Muscle layer of duodenum (tissue), 2 donors: ENCODE measurements around the gene AQP3.

ENCODE experiments used
- H3K27ac ChIP-seq: one replicate; pipeline ENCODE4 v1.7.0; 2013; ENCODE audit warnings: mild to moderate bottlenecking, low read length
- H3K27me3 ChIP-seq: one replicate; pipeline ENCODE4 v1.7.0; 2013; ENCODE audit warnings: low read depth, mild to moderate bottlenecking, control low read depth, low read length
- H3K36me3 ChIP-seq, 2 donors: one replicate each; pipeline ENCODE4 v1.7.0; 2013; ENCODE audit warnings: low read length in 2 of 2, control low read depth in 1 of 2, mild to moderate bottlenecking in 1 of 2; ENCODE audit not compliant: insufficient read depth in 2 of 2, control insufficient read depth in 1 of 2
- H3K4me1 ChIP-seq, 2 donors: one replicate each; pipeline ENCODE4 v1.7.0; 2013; ENCODE audit warnings: low read length in 2 of 2, mild to moderate bottlenecking in 2 of 2, control low read depth in 1 of 2, moderate library complexity in 1 of 2; ENCODE audit not compliant: insufficient read depth in 2 of 2, control insufficient read depth in 1 of 2
- H3K4me3 ChIP-seq, 2 donors: one replicate each; pipeline ENCODE4 v1.7.0; 2013; ENCODE audit warnings: low read length in 2 of 2, low read depth in 1 of 2, mild to moderate bottlenecking in 1 of 2
- H3K9me3 ChIP-seq, 2 donors: one replicate each; pipeline ENCODE4 v1.7.0; 2013; ENCODE audit warnings: low read length in 2 of 2, control low read depth in 1 of 2, mild to moderate bottlenecking in 1 of 2; ENCODE audit not compliant: control insufficient read depth in 1 of 2
- donor health status: healthy.

AQP3 gene

DNA sequence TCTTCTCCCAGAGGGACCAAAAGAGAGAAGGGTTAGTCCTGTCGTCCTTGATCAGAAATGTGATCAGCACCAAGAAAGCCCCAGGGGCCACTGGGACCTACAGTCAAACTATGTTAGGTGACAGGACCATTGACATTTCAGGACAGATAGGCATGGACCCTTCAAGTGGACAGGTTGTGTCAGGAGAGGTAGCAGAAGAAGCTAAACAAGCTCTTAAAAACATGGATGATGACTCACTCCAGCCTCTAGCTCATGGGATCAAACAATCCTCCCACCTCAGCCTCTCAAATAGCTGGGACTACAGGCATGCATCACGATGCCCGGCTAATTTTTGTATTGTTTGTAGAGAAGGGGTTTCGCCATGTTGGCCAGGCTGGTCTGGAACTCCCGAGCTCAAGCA, 2.3 kb upstream of the AQP3 start:
- Histone ChIP-seq H3K9me3 (no peaks in the 10 kb centered on the region), H3K4me1 (peaks cover 4 to 10% of the 10 kb centered on the region in 2 donors)

GRCh38 chr9:33447799-33448553, 583 bp upstream of the AQP3 start:
- Histone ChIP-seq H3K27ac (no peak overlapping the region), H3K27me3 (peaks cover 5% of the 10 kb centered on the region), H3K9me3 (no peaks in the 10 kb centered on the region), H3K4me3 (peak overlapping the region; percentile 33 to 57), H3K4me1 (peaks cover 4 to 10% of the 10 kb centered on the region in 2 donors), H3K36me3 (peaks cover 0 to 4% of the 10 kb centered on the region in 2 donors)

More for the DNA sequence above, 2.3 kb upstream of the AQP3 start:
- Histone ChIP-seq H3K36me3 (no peaks in the 10 kb centered on the region), H3K4me3 (no peak overlapping the region), H3K27ac (no peak overlapping the region), H3K27me3 (peaks cover 5% of the 10 kb centered on the region)

GRCh38 chr9:33446240-33446945, 1.0 kb downstream of the AQP3 start:
- no peaks in the 10 kb centered on the region for H3K9me3 ChIP-seq
- peaks cover 0 to 5% of the 10 kb centered on the region in 2 donors for H3K36me3 ChIP-seq
- H3K27me3 ChIP-seq, result peaks cover 5% of the 10 kb centered on the region
- H3K4me1 ChIP-seq, result peaks cover 4 to 10% of the 10 kb centered on the region in 2 donors
- H3K4me3 ChIP-seq, result peak overlapping the region; percentile 57 to 68
- peak overlapping the region; percentile 69 for H3K27ac ChIP-seq

GRCh38 chr9:33445389-33446239, 1.8 kb downstream of the AQP3 start:
- Histone ChIP-seq H3K4me1 (peaks cover 4 to 10% of the 10 kb centered on the region in 2 donors), H3K27ac (peak overlapping the region; percentile 69), H3K27me3 (peaks cover 5% of the 10 kb centered on the region), H3K36me3 (peaks cover 0 to 5% of the 10 kb centered on the region in 2 donors), H3K4me3 (peak overlapping the region in 1 of 2 donors; percentile 68), H3K9me3 (no peaks in the 10 kb centered on the region)

GRCh38 chr9:33443464-33444154, 3.8 kb downstream of the AQP3 start:
- peaks cover 4 to 10% of the 10 kb centered on the region in 2 donors for H3K4me1 ChIP-seq
- no peak overlapping the region for H3K27ac ChIP-seq
- H3K4me3 ChIP-seq, result no peak overlapping the region

DNA sequence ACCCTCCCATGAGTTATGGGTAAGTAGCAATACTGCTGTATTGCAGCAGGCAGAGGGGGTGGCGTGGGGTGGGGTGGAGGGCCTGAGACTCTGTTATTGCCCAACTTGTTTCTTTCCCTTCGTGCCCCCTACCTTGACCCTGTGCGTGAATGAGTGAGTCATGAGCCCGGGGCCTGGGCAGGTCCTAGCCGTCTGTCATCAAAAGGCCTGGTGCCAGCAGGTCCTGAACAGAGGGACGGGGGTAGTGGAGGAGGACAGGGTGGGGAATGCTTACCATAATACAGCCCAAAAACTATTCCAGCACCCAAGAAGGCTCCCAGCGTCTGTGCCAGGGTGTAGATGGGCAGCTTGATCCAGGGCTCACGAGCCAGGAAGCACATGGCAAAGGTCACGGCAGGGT, 4.3 kb downstream of the AQP3 start:
- peaks cover 4% of the 10 kb centered on the region for H3K27me3 ChIP-seq
- H3K36me3 ChIP-seq, result peaks cover 0 to 5% of the 10 kb centered on the region in 2 donors
- no peak overlapping the region for H3K27ac ChIP-seq
- H3K4me1 ChIP-seq, result peaks cover 4 to 10% of the 10 kb centered on the region in 2 donors
- H3K9me3 ChIP-seq, result no peaks in the 10 kb centered on the region
- H3K4me3 ChIP-seq, result no peak overlapping the region

More at GRCh38 chr9:33443464-33444154, 3.8 kb downstream of the AQP3 start:
- peaks cover 0 to 5% of the 10 kb centered on the region in 2 donors for H3K36me3 ChIP-seq
- peaks cover 5% of the 10 kb centered on the region for H3K27me3 ChIP-seq
- H3K9me3 ChIP-seq, result no peaks in the 10 kb centered on the region

DNA sequence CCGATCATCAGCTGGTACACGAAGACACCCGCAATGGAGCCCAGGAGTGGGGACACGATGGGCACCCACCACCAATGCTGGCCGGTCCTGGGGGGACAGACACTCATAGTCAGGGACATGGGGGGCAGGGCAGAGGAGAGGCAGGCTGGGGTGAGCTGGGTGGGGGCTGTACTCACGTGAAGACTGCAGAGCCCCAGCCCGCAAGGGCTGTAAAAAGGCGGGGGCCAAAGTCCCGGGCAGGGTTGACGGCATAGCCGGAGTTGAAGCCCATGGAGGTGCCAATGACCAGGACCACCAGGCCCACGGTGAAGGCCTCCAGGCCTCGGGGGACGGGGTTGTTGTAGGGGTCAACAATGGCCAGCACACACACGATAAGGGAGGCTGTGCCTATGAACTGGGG, 5.3 kb downstream of the AQP3 start:
- no peak overlapping the region for H3K27ac ChIP-seq
- H3K4me3 ChIP-seq, result no peak overlapping the region
- no peaks in the 10 kb centered on the region for H3K9me3 ChIP-seq
- peaks cover 4% of the 10 kb centered on the region in 2 donors for H3K4me1 ChIP-seq
- peaks cover 0 to 5% of the 10 kb centered on the region in 2 donors for H3K36me3 ChIP-seq
- no peaks in the 10 kb centered on the region for H3K27me3 ChIP-seq

GRCh38 chr9:33440609-33441008, 6.8 kb downstream of the AQP3 start:
- H3K27me3 ChIP-seq, result no peaks in the 10 kb centered on the region
- no peak overlapping the region for H3K4me3 ChIP-seq
- H3K4me1 ChIP-seq, result peaks cover 0 to 4% of the 10 kb centered on the region in 2 donors
- no peak overlapping the region for H3K27ac ChIP-seq
- peaks cover 0 to 5% of the 10 kb centered on the region in 2 donors for H3K36me3 ChIP-seq
- H3K9me3 ChIP-seq, result no peaks in the 10 kb centered on the region

DNA sequence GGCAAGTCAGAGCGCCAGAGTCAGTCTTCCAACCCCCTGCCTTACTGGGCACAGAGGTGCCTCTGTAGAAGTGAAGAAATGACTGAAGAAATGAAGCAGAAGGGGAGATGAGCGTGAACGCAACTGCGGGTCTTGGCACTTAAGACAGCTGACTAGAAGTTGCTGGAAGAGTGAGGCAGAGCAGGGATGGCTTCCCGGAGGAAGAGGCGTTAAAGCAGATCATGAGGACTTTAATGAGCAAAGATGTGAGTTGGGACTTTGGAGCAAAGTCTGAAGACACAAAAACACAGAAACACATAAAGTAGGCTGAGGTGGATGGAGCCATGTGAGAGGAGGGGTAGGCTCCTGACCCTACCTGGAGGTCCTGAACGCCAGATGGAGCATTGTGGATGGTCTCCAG, 7.2 kb downstream of the AQP3 start:
- peaks cover 0 to 5% of the 10 kb centered on the region in 2 donors for H3K36me3 ChIP-seq
- peaks cover 0 to 4% of the 10 kb centered on the region in 2 donors for H3K4me1 ChIP-seq
- H3K27me3 ChIP-seq, result no peaks in the 10 kb centered on the region
- no peak overlapping the region for H3K27ac ChIP-seq
- H3K9me3 ChIP-seq, result no peaks in the 10 kb centered on the region
- H3K4me3 ChIP-seq, result no peak overlapping the region

GRCh38 chr9:33439731-33440130, 7.7 kb downstream of the AQP3 start:
- H3K27ac ChIP-seq, result no peak overlapping the region

More at GRCh38 chr9:33439731-33440130, 7.7 kb downstream of the AQP3 start:
- Histone ChIP-seq H3K4me3 (no peak overlapping the region), H3K36me3 (peaks cover 0 to 5% of the 10 kb centered on the region in 2 donors), H3K27me3 (no peaks in the 10 kb centered on the region), H3K9me3 (no peaks in the 10 kb centered on the region), H3K4me1 (no peaks in the 10 kb centered on the region)
